NCI-H82 treated with DMSO at 0.1 percent for 48 hours (cell line): ENCODE measurements around the gene GOLGA8M.
"Not testable (repeated sequence)": the region's sequence is repeated elsewhere in the genome, so short reads cannot be mapped to it uniquely, and the experiment has no call there.

Experiments used
- DNase-seq: peaks from one replicate; lab custom pipeline; 2025; ENCODE audit not compliant: unreplicated experiment; lab: John Stamatoyannopoulos, UW

GOLGA8M gene

DNA sequence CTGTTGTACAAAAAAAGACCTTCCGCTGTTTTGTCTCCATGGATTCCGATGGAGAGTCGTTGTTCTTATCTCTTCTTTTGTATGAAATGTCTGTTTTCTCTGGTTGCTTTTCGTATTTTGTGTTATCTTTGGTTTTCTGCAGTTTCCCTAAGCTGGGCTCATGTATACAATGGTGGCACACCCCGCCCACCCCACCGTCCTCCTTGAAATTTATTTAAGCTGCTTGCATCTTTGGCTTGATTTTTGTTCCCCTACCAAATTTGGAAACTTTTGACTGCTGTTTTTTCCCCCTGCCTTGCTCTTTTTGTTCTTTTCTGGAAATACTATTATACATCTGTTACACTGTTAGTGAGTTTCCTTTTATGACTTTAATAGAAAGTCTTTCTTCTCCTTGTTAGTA, 47.6 kb downstream of the GOLGA8M start:
- not testable (repeated sequence) for DNase-seq

DNA sequence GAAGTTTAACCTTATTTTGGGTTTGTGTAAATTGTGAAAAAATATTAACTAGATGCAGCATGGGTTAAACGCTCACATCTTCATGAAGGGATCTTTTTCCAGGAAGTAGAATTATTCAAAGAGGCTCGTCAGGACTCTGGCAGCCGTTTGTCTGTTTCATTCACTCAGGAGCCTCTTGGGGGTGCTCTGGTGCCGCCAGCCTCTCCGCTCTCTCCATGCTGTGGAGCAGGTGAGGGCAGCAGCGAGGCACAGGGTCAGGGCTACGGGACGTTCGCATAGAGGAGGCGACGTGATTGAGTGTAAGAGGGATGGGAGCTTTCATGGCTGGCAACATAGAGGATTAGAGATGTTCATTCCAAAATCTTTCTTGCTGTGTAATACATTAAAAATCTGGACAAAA, 48.5 kb downstream of the GOLGA8M start:
- DNase-seq, result not testable (repeated sequence)

DNA sequence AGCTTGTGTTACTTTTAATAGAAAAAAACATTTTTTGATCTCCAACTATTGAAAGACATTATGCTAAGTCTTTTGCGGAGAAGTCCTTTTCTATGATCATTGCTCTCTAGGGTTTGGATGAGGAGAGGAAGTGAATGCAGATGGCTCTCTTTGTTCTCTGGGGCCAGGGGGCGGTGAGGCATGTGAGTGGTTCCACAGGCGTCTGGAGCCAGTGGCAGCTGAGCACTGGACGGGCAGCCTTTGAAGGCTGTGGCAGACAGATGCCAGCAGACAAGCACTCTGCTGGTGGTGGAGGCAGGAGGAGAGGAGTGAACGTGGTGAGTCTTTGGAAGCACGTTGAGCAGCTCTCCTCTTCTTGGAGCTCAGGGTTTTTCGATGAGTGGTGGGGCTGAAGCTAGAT, 51.5 kb downstream of the GOLGA8M start:
- not testable (repeated sequence) for DNase-seq

DNA sequence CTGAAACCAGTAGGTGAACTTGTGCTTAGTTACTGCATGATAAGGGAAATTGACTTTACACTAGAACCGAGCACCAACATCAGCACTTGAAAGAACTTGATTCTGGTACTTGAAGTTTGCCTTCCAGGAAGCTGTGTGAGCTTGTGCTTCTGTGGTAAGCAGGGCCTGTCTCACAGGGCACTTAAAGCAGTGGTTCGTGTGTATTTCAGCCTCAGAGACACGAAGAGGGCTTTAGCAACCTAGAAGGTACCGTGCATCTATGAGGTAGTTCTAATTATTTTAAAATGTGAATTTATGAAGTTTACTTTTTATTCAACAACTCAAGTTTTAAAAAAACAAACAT, 56.2 kb downstream of the GOLGA8M start:
- DNase-seq, result not testable (repeated sequence)

DNA sequence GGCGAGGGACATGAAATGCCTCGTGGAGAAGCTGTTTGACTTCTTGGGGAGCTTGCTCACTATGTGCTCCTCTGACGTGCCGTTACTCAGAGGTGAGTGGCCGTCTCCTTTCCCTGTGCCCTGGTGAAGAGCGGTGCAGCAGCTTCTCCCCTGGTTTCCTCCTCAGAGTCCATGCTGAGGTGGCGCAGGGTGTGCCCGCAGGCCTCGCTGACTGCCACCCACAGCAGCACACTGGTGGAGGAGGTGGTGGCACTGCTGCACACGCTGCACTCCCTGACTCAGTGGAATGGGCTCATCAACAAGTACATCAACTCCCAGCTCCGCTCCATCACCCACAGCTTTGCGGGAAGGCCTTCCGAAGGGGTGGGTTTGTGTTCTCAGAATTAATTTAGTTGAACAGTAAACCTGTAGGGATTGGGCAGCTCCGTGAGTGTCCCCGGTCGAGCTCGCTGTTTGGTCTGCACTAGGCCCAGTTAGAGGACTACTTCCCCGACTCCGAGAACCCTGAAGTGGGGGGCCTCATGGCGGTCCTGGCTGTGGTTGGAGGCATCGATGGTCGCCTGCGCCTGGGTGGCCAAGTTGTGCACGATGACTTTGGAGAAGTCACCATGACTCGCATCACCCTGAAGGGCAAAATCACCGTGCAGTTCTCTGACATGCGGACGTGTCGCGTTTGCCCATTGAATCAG, 56.7 kb downstream of the GOLGA8M start:
- not testable (repeated sequence) for DNase-seq

DNA sequence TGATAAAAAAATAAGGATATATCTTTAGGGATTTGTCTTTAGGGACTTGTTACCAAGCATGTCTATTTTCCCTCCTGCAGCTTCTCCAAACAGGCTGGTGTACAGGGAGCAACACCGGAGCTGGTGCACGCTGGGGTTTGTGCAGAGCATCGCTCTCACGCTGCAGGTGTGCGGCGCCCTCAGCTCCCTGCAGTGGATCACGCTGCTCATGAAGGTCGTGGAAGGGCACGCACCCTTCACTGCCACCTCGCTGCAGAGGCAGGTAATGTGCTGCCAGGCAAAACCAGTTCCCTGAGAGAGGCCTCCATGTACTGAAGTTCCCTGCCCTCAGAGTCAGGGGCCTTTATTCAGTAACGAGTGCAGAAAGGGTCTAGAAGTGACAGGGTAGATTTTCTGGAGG, 58.0 kb downstream of the GOLGA8M start:
- DNase-seq, result not testable (repeated sequence)

DNA sequence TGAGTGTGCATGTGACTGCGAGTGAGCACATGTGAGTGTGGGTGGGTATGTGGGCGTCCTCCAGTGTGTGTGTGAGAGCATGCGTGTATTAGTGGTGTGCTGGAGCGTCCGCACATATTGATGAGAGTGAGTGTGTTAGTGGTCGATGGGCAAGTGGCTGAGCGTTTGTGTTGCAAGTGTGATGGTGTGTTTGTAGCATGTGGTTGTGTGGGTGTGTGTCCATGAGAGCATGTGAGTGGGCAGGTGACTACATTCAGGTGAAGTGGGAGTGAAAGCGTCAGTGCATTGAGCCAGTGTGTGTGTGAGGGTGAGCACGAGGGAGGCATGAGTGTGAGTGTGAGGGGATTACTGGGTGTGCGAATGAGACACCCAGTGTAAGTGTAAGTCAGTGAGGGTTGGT, 59.7 kb downstream of the GOLGA8M start:
- DNase-seq, result not testable (repeated sequence)
